GM23338 (cell line): ENCODE results near the gene GAREM2. TPM values are rescaled to one million over a fixed set of nuclear protein-coding genes. Genes with fewer than 3 reads are reported as not detected.

Experiments used
- ATAC-seq: fragments of 200-7000 bp; cut with Tn5 transposase; 3 replicates; pipeline ENCODE4 v1.9.1; 2020
- DNase-seq: peaks from one replicate; pipeline ENCODE4 v3.0.0-alpha.2; 2015; ENCODE audit warnings: low spot score
- H2AFZ ChIP-seq: fragments of 200-600 bp; sonication (generic); 2 replicates; pipeline ENCODE4 v1.8.0; 2016; ENCODE audit warnings: antibody characterized with exemption, mild to moderate bottlenecking, moderate library complexity
- H3F3A ChIP-seq: fragments of 200-600 bp; sonication (generic); replicated peaks from 2 replicates; pipeline ENCODE4 v1.8.0; 2017; ENCODE audit warnings: antibody characterized with exemption, mixed run types, low read depth
- H3K27ac ChIP-seq: fragments of 200-600 bp; sonication (generic); 2 replicates; pipeline ENCODE4 v1.6.1; 2016; ENCODE audit warnings: low read depth
- H3K27me3 ChIP-seq: fragments of 200-600 bp; sonication (generic); 2 replicates; pipeline ENCODE4 v1.8.0; 2016; ENCODE audit warnings: mild to moderate bottlenecking, mixed run types, moderate library complexity; ENCODE audit not compliant: insufficient read depth
- H3K36me3 ChIP-seq: fragments of 200-600 bp; sonication (generic); 2 replicates; pipeline ENCODE4 v1.8.0; 2016; ENCODE audit warnings: mild to moderate bottlenecking; ENCODE audit not compliant: insufficient read depth
- H3K4me1 ChIP-seq: fragments of 200-600 bp; sonication (generic); 2 replicates; pipeline ENCODE4 v1.8.0; 2016; ENCODE audit warnings: mild to moderate bottlenecking, moderate library complexity; ENCODE audit not compliant: insufficient read depth
- H3K4me2 ChIP-seq: fragments of 200-600 bp; sonication (generic); 2 replicates; pipeline ENCODE4 v1.7.1; 2017; ENCODE audit warnings: mixed run types
- H3K4me3 ChIP-seq: fragments of 200-600 bp; sonication (generic); 2 replicates; pipeline ENCODE4 v1.6.1; 2016; ENCODE audit warnings: mixed run types
- H3K79me2 ChIP-seq: fragments of 200-600 bp; sonication (generic); replicated peaks from 2 replicates; pipeline ENCODE4 v1.8.0; 2017; ENCODE audit warnings: mild to moderate bottlenecking; ENCODE audit not compliant: insufficient read depth
- H3K9me2 ChIP-seq: fragments of 200-600 bp; sonication (generic); 2 replicates; pipeline ENCODE4 v1.8.0; 2017; ENCODE audit not compliant: insufficient read depth
- H4K20me1 ChIP-seq: fragments of 200-600 bp; sonication (generic); replicated peaks from 2 replicates; pipeline ENCODE4 v1.8.0; 2017; ENCODE audit warnings: mild to moderate bottlenecking; ENCODE audit not compliant: insufficient read depth
- H3K27ac Mint-ChIP-seq: 2 replicates; pipeline ENCODE4 v1.8.0; 2020; ENCODE audit warnings: inconsistent platforms, mild to moderate bottlenecking, moderate library complexity, mixed read lengths
- H3K27me3 Mint-ChIP-seq: 3 replicates; pipeline ENCODE4 v1.8.0; 2022; ENCODE audit warnings: low read depth, mild to moderate bottlenecking, moderate library complexity, mixed read lengths, inconsistent platforms; ENCODE audit not compliant: insufficient read depth, poor library complexity
- H3K36me3 Mint-ChIP-seq: 3 replicates; pipeline ENCODE4 v1.8.0; 2021; ENCODE audit warnings: low read depth, mild to moderate bottlenecking, inconsistent platforms, moderate library complexity, mixed read lengths
- H3K4me1 Mint-ChIP-seq: 3 replicates; pipeline ENCODE4 v1.8.0; 2020; ENCODE audit warnings: mild to moderate bottlenecking, inconsistent platforms, mixed read lengths
- H3K4me3 Mint-ChIP-seq: 3 replicates; pipeline ENCODE4 v1.8.0; 2021; ENCODE audit warnings: moderate library complexity, mild to moderate bottlenecking, inconsistent platforms, mixed read lengths
- H3K9me3 Mint-ChIP-seq: 3 replicates; pipeline ENCODE4 v1.8.0; 2020; ENCODE audit warnings: moderate library complexity, mild to moderate bottlenecking, inconsistent platforms, mixed read lengths
- CREB1 ChIP-seq: fragments of 250-450 bp; sonication (Bioruptor Pico); IDR thresholded peaks from 2 replicates; pipeline ENCODE4 v1.5.0; 2020; ENCODE audit warnings: low read depth, mild to moderate bottlenecking, moderate library complexity
- ETS1 ChIP-seq: IDR thresholded peaks from 2 replicates; pipeline ENCODE4 v1.6.1; 2016; ENCODE audit warnings: antibody characterized with exemption
- EZH2 ChIP-seq: fragments of 200-600 bp; sonication (generic); IDR thresholded peaks from one replicate; pipeline ENCODE4 v1.8.0; 2017; ENCODE audit warnings: antibody characterized with exemption, mild to moderate bottlenecking, low read depth; ENCODE audit not compliant: unreplicated experiment
- EZH2phosphoT487 ChIP-seq: fragments of 200-600 bp; sonication (generic); IDR thresholded peaks from one replicate; pipeline ENCODE4 v1.8.1; 2018; ENCODE audit warnings: antibody characterized with exemption; ENCODE audit not compliant: unreplicated experiment
- JUNB ChIP-seq: IDR thresholded peaks from one replicate; pipeline ENCODE4 v1.6.1; 2016; ENCODE audit warnings: antibody characterized with exemption; ENCODE audit not compliant: unreplicated experiment
- NANOG ChIP-seq: IDR thresholded peaks from 2 replicates; pipeline ENCODE4 v1.6.1; 2016; ENCODE audit warnings: antibody characterized with exemption, borderline replicate concordance
- POLR2AphosphoS5 ChIP-seq: IDR thresholded peaks from 2 replicates; pipeline ENCODE4 v1.6.1; 2016; ENCODE audit warnings: antibody characterized with exemption, low read depth
- REST ChIP-seq: IDR thresholded peaks from one replicate; pipeline ENCODE4 v1.6.1; 2018; ENCODE audit warnings: antibody characterized with exemption; ENCODE audit not compliant: unreplicated experiment
- STAT1 ChIP-seq: IDR thresholded peaks from one replicate; pipeline ENCODE4 v1.6.1; 2016; ENCODE audit warnings: antibody characterized with exemption; ENCODE audit not compliant: unreplicated experiment
- ZNF114 ChIP-seq: fragments of 250-450 bp; sonication (Bioruptor Pico); IDR thresholded peaks from 2 replicates; pipeline ENCODE4 v1.5.0; 2020; ENCODE audit warnings: mild to moderate bottlenecking, moderate library complexity
- ZNF331 ChIP-seq: fragments of 250-450 bp; sonication (Bioruptor Pico); IDR thresholded peaks from 2 replicates; pipeline ENCODE4 v1.5.0; 2020; ENCODE audit warnings: low read depth, mild to moderate bottlenecking, moderate library complexity
- polyA plus RNA-seq: library from polyadenylated mRNA; unstranded; fragments of >200 nt; fragmentation: Nextera tagmentation; extraction: Ambion mirVana; gene quantifications from 2 replicates; pipeline ENCODE4 v1.2.1, GENCODE V29; 2016
- total RNA-seq: library from RNA; depleted of rRNA; stranded (reverse); fragments of >200 nt; shearing (Covaris generic); gene quantifications from 2 replicates; pipeline ENCODE4 v1.2.3, GENCODE V29; 2014
- TF ChIP-seq, protein P1 (sequence below), 2 experiments: fragments of 200-600 bp in 1 of 2; sonication (generic) in 1 of 2; conservative IDR thresholded peaks; 2 replicates each; pipeline versions ENCODE4 v1.5.1 to v1.6.1; 2016 to 2017; ENCODE audit warnings: antibody characterized with exemption in 2 of 2, low read depth in 2 of 2, mild to moderate bottlenecking in 2 of 2, moderate library complexity in 1 of 2
- TF ChIP-seq, protein P2 (sequence below): fragments of 250-450 bp; sonication (Bioruptor Pico); IDR thresholded peaks from 2 replicates; pipeline ENCODE4 v1.5.0; 2020; ENCODE audit warnings: mild to moderate bottlenecking, moderate library complexity

The GAREM2 gene
- total and polyA plus RNA-seq, 2 experiments from 2014 or later: 3.8 to 23.8 TPM

- Histone ChIP-seq H3K9me2 (no peaks in the 10 kb centered on the region), H3K36me3 (peaks cover 48% of the 10 kb centered on the region), H3K4me1 (peaks cover 4% of the 10 kb centered on the region; the same call in 1 of the 2 replicates), H4K20me1 (peaks cover 3% of the 10 kb centered on the region), H3K4me3 (no peak overlapping the region), H3K79me2 (no peaks in the 10 kb centered on the region), H2AFZ (no peak overlapping the region), H3K27ac (peak overlapping the region; percentile 65; the same call in 1 of the 2 replicates), H3K27me3 (no peaks in the 10 kb centered on the region), H3F3A (no peaks in the 10 kb centered on the region), H3K4me2 (no peak overlapping the region)
- Mint-ChIP-seq H3K27ac (no peak overlapping the region), H3K4me1 (peaks cover 9% of the 10 kb centered on the region; the same call in 2 of the 3 replicates), H3K9me3 (no peaks in the 10 kb centered on the region), H3K27me3 (no peaks in the 10 kb centered on the region), H3K36me3 (peaks cover 40% of the 10 kb centered on the region), H3K4me3 (no peak overlapping the region)
- no peak for ATAC-seq
- DNase-seq: no peak
- TF ChIP-seq ZNF114 (no peak), EZH2 (no peak), POLR2AphosphoS5 (no peak), STAT1 (no peak), JUNB (no peak), ZNF331 (CRISPR knock-in tag) (no peak), CREB1 (no peak), REST (no peak), NANOG (no peak), ETS1 (no peak), EZH2phosphoT487 (no peak)
- TF ChIP-seq, protein P1, sequence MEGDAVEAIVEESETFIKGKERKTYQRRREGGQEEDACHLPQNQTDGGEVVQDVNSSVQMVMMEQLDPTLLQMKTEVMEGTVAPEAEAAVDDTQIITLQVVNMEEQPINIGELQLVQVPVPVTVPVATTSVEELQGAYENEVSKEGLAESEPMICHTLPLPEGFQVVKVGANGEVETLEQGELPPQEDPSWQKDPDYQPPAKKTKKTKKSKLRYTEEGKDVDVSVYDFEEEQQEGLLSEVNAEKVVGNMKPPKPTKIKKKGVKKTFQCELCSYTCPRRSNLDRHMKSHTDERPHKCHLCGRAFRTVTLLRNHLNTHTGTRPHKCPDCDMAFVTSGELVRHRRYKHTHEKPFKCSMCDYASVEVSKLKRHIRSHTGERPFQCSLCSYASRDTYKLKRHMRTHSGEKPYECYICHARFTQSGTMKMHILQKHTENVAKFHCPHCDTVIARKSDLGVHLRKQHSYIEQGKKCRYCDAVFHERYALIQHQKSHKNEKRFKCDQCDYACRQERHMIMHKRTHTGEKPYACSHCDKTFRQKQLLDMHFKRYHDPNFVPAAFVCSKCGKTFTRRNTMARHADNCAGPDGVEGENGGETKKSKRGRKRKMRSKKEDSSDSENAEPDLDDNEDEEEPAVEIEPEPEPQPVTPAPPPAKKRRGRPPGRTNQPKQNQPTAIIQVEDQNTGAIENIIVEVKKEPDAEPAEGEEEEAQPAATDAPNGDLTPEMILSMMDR (conservative IDR thresholded peaks at IDR 0.05; ENCODE audit: low read depth in 2 of 2): no peak
- TF ChIP-seq, protein P2, sequence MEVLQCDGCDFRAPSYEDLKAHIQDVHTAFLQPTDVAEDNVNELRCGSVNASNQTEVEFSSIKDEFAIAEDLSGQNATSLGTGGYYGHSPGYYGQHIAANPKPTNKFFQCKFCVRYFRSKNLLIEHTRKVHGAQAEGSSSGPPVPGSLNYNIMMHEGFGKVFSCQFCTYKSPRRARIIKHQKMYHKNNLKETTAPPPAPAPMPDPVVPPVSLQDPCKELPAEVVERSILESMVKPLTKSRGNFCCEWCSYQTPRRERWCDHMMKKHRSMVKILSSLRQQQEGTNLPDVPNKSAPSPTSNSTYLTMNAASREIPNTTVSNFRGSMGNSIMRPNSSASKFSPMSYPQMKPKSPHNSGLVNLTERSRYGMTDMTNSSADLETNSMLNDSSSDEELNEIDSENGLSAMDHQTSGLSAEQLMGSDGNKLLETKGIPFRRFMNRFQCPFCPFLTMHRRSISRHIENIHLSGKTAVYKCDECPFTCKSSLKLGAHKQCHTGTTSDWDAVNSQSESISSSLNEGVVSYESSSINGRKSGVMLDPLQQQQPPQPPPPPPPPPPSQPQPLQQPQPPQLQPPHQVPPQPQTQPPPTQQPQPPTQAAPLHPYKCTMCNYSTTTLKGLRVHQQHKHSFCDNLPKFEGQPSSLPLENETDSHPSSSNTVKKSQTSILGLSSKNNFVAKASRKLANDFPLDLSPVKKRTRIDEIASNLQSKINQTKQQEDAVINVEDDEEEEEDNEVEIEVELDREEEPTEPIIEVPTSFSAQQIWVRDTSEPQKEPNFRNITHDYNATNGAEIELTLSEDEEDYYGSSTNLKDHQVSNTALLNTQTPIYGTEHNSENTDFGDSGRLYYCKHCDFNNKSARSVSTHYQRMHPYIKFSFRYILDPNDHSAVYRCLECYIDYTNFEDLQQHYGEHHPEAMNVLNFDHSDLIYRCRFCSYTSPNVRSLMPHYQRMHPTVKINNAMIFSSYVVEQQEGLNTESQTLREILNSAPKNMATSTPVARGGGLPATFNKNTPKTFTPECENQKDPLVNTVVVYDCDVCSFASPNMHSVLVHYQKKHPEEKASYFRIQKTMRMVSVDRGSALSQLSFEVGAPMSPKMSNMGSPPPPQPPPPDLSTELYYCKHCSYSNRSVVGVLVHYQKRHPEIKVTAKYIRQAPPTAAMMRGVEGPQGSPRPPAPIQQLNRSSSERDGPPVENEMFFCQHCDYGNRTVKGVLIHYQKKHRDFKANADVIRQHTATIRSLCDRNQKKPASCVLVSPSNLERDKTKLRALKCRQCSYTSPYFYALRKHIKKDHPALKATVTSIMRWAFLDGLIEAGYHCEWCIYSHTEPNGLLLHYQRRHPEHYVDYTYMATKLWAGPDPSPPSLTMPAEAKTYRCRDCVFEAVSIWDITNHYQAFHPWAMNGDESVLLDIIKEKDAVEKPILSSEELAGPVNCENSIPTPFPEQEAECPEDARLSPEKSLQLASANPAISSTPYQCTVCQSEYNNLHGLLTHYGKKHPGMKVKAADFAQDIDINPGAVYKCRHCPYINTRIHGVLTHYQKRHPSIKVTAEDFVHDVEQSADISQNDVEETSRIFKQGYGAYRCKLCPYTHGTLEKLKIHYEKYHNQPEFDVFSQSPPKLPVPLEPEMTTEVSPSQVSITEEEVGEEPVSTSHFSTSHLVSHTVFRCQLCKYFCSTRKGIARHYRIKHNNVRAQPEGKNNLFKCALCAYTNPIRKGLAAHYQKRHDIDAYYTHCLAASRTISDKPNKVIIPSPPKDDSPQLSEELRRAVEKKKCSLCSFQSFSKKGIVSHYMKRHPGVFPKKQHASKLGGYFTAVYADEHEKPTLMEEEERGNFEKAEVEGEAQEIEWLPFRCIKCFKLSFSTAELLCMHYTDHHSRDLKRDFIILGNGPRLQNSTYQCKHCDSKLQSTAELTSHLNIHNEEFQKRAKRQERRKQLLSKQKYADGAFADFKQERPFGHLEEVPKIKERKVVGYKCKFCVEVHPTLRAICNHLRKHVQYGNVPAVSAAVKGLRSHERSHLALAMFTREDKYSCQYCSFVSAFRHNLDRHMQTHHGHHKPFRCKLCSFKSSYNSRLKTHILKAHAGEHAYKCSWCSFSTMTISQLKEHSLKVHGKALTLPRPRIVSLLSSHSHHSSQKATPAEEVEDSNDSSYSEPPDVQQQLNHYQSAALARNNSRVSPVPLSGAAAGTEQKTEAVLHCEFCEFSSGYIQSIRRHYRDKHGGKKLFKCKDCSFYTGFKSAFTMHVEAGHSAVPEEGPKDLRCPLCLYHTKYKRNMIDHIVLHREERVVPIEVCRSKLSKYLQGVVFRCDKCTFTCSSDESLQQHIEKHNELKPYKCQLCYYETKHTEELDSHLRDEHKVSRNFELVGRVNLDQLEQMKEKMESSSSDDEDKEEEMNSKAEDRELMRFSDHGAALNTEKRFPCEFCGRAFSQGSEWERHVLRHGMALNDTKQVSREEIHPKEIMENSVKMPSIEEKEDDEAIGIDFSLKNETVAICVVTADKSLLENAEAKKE (CRISPR knock-in tag): no peak
Observed at GRCh38 chr2:26202981-26203490, 30.1 kb downstream of the GAREM2 start.
